GM19395 (cell line): ENCODE data around the gene CAPN3.

Experiments used
- ATAC-seq: cut with Tn5 transposase; IDR thresholded peaks from one replicate; pipeline ENCODE4 v1.9.1; 2021; ENCODE audit warnings: mild to moderate bottlenecking, moderate library complexity; ENCODE audit not compliant: unreplicated experiment

CAPN3 gene

DNA sequence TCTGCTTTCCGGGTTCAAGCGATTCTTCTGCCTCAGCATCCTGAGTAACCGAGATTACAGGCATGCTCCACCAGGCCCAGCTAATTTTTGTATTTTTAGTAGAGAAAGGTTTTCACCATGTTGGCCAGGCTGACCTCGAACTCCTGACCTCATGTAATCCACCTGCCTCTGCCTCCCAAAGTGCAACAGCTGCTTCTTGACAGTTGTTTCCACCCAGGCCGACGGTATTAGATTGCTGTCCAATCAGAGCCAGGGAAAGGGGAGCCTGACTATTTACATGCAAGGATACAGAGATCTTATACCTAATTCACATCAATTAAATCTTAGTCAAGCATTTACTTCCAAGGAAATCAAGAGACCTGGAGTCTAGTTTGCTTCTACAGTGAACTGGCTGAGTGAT, 4.0 kb upstream of the CAPN3 start:
- ATAC-seq: no peak

DNA sequence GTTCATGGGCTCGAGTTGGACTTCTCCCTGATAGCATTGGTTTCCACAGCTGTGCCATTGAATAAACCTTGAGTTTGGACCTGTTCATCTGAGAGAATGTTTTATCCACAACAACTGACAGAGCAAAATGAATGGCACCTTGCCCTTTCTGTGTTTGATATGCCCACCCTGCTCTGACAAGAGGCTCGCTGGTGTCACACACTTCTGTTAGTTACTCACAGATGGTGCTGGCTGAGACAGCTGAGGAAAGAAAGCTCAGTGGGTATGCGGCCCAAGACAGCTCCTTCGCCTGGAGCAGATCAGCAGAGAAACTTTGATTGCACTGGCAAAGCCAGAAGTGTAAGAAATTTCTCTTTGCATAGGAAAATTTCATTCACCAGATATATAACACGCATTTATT, 2.5 kb upstream of the CAPN3 start:
- ATAC-seq: no peak

GRCh38 chr15:42358141-42358540, 1.2 kb upstream of the CAPN3 start:
- no peak for ATAC-seq

- ATAC-seq: no peak
Measured at GRCh38 chr15:42359985-42360384, 684 bp downstream of the CAPN3 start.

DNA sequence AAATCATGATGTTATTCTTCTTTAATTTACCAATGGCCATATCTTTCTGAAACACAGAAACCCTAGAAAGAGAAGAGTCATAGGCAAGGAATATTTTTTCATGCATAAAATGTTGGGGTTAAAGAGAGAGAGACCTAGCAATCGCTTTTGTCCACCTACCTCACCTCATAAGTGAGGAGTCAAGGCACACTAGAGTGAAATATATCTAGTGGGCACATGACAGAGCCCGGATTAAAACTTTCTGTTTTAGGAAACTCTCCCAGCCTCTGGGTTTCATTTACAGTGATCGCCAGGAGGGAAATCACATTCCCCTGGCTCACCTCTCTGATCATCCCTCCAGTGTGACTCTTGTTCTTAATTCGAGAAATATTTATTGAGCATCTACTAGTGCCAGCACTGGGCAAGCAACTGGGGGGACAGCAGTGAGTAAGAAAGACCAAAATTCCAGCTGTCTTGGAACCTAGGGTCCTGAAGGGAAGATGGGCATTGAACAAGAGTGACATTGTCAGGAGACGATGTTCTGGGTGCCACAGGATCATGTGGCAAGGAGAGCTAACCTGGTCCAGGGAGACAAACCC, 1.3 kb downstream of the CAPN3 start:
- no peak for ATAC-seq

- ATAC-seq: no peak
Measured at GRCh38 chr15:42363487-42363886, 4.2 kb downstream of the CAPN3 start.

- ATAC-seq: no peak
Measured at GRCh38 chr15:42363942-42364341, 4.6 kb downstream of the CAPN3 start.

- no peak for ATAC-seq
Measured at GRCh38 chr15:42364529-42364928, 5.2 kb downstream of the CAPN3 start.

DNA sequence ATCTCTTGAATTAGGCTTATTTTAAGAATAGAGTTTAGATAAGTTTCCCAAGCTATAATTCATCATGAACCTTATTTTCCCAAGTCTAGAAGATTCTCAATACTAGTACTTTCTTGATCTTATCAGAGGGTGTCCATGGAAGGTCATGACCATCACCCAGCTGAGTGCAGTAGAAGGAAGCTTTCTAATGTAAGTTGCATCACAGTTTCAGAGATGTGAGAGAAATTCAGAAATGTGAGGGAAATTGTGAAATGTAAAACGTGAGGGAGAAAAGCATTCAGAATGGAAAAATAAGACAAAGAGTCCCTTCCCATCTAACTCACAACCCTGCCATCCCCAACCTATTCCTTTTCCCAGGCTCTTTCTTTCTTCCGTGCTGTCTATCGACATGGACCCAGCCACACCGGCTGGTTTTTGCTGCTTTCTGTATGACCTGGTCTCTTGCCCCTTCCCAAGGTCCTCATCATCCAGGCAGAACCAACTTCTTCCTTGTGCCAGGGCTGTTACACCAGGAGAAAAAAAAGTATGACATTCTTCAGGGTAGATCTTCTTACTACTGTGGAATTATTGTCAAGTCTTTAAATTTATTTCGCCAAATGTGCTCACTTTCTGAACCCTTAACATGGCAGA, 6.7 kb downstream of the CAPN3 start:
- ATAC-seq: no peak

GRCh38 chr15:42367041-42367440, 7.7 kb downstream of the CAPN3 start:
- no peak for ATAC-seq

DNA sequence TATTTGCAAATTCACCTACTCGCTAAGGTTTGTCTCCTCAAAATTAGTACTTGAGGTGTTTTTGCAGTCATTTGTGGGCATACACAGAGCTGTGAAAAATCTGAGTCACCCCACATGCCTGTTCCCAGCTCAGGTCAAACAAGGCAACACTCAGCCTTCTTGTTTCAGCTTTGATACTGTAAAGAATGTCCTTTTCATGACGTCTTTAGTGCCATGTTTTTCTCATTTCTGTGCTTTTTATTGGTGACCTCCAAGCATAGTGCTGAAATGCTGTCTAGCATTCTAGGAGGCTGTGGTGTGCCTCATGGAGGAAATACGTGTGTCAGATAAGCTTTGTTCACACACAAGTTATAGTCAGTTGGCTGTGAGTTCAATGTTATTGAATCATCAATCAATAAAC, 8.8 kb downstream of the CAPN3 start:
- no peak for ATAC-seq

DNA sequence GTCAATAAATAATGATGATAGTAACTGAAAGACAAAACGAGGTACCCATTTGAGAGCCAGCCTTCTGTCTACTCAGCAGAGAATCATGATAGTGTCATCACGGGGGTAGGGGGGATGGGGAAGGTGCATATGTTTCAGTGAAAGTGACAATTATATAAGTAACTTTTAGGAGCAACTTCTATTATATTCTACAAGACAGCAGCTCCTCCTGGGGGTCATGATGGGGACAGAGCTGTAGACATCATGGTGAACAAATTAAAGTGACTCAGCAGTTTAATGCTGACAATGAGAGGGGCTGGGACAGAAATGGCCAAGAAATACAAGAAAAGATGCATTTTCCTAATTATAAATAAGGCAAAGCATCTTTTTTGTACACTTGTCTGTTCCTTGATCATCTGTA, 11.8 kb downstream of the CAPN3 start:
- no peak for ATAC-seq

- ATAC-seq: no peak
Measured at GRCh38 chr15:42373274-42373673, 14.0 kb downstream of the CAPN3 start.

- no peak for ATAC-seq
Measured at GRCh38 chr15:42373936-42374335, 14.6 kb downstream of the CAPN3 start.

GRCh38 chr15:42374810-42375209, 15.5 kb downstream of the CAPN3 start:
- ATAC-seq: no peak

- ATAC-seq: no peak
Measured at GRCh38 chr15:42375252-42375651, 16.0 kb downstream of the CAPN3 start.

GRCh38 chr15:42375941-42376340, 16.6 kb downstream of the CAPN3 start:
- ATAC-seq: no peak

- no peak for ATAC-seq
Measured at GRCh38 chr15:42378011-42378410, 18.7 kb downstream of the CAPN3 start.

GRCh38 chr15:42384597-42384996, 25.3 kb downstream of the CAPN3 start:
- ATAC-seq: no peak

DNA sequence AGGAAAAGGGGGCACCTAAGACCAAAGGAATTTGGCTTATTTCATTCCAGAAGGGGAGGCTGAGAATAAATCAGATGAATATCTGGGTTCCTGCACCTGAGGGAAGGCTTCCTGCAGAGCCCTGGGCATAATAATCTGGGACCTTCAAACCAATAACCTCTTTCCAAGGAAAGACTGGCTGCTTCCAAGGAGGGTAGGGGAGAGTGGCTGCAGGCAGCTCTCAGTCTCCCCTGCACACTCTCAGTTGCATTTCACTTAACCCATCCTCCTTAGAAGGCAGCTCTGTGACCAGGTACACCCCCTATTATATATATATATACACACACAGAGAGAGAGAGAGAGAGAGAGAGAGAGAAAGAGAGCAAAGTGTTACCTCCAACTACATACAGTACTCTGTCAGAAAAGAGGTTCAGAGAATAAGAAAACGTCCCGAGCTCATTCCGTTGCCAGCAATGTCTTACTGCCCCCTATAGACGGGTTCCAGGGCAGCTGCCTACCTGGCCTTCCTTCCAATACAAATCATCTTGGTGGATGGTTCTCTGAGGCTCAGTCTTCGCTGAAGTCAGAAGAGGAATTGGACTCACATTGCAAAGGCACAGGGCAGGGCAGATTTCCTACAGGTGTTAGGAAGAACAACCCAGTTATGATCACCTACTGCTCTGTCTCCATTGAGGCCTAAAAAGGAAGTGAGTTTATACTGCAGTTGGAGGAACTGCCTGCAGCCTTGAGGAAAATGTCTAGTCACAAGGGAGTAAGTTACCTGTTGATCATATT, 26.1 kb downstream of the CAPN3 start:
- ATAC-seq: no peak

DNA sequence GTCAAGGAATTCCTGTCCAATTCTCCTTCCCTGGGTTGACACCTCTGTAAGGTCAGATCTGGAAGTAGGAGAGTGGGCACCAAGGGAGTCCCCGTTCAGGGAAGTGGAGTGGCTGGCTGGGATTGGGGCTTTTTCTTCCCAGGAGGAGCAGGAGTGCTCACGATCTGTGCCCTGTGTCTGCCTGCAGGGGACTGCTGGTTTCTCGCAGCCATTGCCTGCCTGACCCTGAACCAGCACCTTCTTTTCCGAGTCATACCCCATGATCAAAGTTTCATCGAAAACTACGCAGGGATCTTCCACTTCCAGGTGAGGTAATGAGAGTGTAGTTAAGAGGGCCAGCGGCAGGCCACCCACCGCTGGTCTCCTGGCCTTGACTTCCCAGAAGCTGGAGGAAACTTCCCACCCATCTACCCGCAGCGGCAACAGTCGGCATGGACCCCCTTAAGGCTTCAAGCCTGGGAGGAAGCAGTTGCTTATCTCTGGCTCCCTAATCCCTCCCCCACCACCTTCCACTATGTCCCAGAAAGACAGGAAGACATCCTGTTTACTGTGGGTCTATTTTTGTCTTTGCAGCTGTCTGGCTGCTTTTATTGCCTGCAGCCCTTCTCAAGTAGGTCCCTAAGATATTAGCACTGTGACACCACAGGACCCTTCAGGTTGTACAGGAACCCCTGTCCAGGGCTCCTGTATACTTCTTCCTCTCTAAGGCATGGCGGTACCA, 26.8 kb downstream of the CAPN3 start:
- ATAC-seq: no peak

DNA sequence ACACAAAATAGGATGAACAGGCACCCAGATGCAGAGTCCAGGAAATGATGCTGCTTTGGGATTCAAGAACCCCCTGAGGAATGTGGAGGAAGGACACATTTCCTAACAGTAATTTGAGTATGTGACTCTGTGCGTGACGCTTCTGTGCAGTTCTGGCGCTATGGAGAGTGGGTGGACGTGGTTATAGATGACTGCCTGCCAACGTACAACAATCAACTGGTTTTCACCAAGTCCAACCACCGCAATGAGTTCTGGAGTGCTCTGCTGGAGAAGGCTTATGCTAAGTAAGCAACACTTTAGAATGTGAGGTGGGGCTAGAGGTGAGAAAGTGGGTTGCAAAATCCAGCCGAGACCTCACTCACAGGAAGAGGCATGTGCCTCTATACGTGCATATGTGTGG, 28.3 kb downstream of the CAPN3 start:
- ATAC-seq: no peak
